HCT116 (cell line): Measurements from ENCODE around the gene CRHBP. TPM values are rescaled to one million over a fixed set of nuclear protein-coding genes. Genes with fewer than 3 reads are reported as not detected.
"Not testable (repeated sequence)": the region's sequence is repeated elsewhere in the genome, so short reads cannot be mapped to it uniquely, and the experiment has no call there.

ENCODE experiments used
- ATAC-seq: fragments of 200-7000 bp; cut with Tn5 transposase; 2 replicates; pipeline ENCODE4 v1.9.1; 2020; ENCODE audit warnings: mild to moderate bottlenecking, moderate library complexity
- BruUV-seq: library from RNA; stranded (reverse); fragments of 400-500 nt; replicated peaks from 2 replicates; lab custom pipeline; 2021; lab: Mats Ljungman, UMichigan
- CTCF ChIA-PET: fragments of 300-600 bp; sonication (Branson Sonifier 250); formaldehyde crosslinking; loops from one replicate; lab custom pipeline; 2021; ENCODE audit warnings: antibody characterized with exemption; lab: Charles Lee
- POLR2A ChIA-PET: fragments of 300-600, 350-600 bp; sonication (Branson Sonifier 250); formaldehyde crosslinking; loops from one replicate; lab custom pipeline; 2021; ENCODE audit warnings: antibody characterized with exemption; lab: Charles Lee
- RAD21 ChIA-PET, 2 experiments: fragments of 300-600 bp; sonication (Branson Sonifier 250); formaldehyde crosslinking; loops; one replicate each; lab custom pipeline; 2023; ENCODE audit warnings: low total read pairs in 2 of 2; ENCODE audit not compliant: uncharacterized antibody in 2 of 2, unreplicated experiment in 2 of 2, low non-redundant PET in 1 of 2; lab: Charles Lee
- DNase-seq: peaks from one replicate; pipeline ENCODE4 v3.0.0-alpha.2; 2010; ENCODE audit warnings: low read depth, low spot score
- H2AFZ ChIP-seq: fragments of 200-600 bp; shearing (Covaris generic), sonication (generic); 2 replicates; pipeline ENCODE4 v1.6.1; 2017; ENCODE audit warnings: low read depth, mixed run types, mixed read lengths, antibody characterized with exemption, low read length; ENCODE audit not compliant: poor library complexity, severe bottlenecking
- H3K27ac ChIP-seq: 2 replicates; pipeline ENCODE4 v1.5.1; 2012; ENCODE audit warnings: low read depth, low read length
- H3K27me3 ChIP-seq: fragments of 200-600 bp; sonication (generic); 2 replicates; pipeline ENCODE4 v1.6.1; 2016; ENCODE audit warnings: mixed run types, low read length, mixed read lengths; ENCODE audit not compliant: insufficient read depth
- H3K36me3 ChIP-seq, 2 experiments: fragments of 200-500 bp in 1 of 2; fragments of 200-600 bp in 1 of 2; sonication (Bioruptor generic) in 1 of 2; sonication (generic) in 1 of 2; 2 replicates each; pipeline versions ENCODE4 v1.5.1 to v1.6.1; 2014 to 2016; ENCODE audit warnings: low read length in 2 of 2, inconsistent platforms in 1 of 2, mixed read lengths in 1 of 2, mixed run types in 1 of 2; ENCODE audit not compliant: insufficient read depth in 2 of 2, control insufficient read depth in 1 of 2
- H3K4me1 ChIP-seq, 2 experiments: fragments of 200-600 bp in 1 of 2; sonication (generic) in 1 of 2; 2 replicates each; pipeline versions ENCODE4 v1.5.1 to v1.6.1; 2012 to 2017; ENCODE audit warnings: low read length in 2 of 2, inconsistent platforms in 1 of 2, mild to moderate bottlenecking in 1 of 2, mixed read lengths in 1 of 2, mixed run types in 1 of 2, moderate library complexity in 1 of 2; ENCODE audit not compliant: insufficient read depth in 2 of 2, control insufficient read depth in 1 of 2
- H3K4me2 ChIP-seq: fragments of 200-600 bp; sonication (generic); 2 replicates; pipeline ENCODE4 v1.6.1; 2017; ENCODE audit warnings: mixed run types, low read length, mixed read lengths
- H3K4me3 ChIP-seq, 2 experiments: fragments of 200-600 bp in 1 of 2; sonication (generic) in 1 of 2; replicated peaks in 1 of 2; 2 replicates each; pipeline ENCODE4 v1.5.1; 2011 to 2016; ENCODE audit warnings: low read length in 2 of 2, control low read depth in 1 of 2, low read depth in 1 of 2, mild to moderate bottlenecking in 1 of 2, mixed read lengths in 1 of 2, mixed run types in 1 of 2
- H3K79me2 ChIP-seq: fragments of 200-600 bp; sonication (generic); 2 replicates; pipeline ENCODE4 v1.6.1; 2017; ENCODE audit warnings: mild to moderate bottlenecking, mixed run types, low read length, moderate library complexity, mixed read lengths; ENCODE audit not compliant: insufficient read depth
- H3K9ac ChIP-seq: fragments of 200-600 bp; sonication (generic); 2 replicates; pipeline ENCODE4 v1.6.1; 2016; ENCODE audit warnings: low read length, mixed read lengths
- H3K9me2 ChIP-seq: fragments of 200-600 bp; sonication (generic), shearing (Covaris generic); 2 replicates; pipeline ENCODE4 v1.6.1; 2017; ENCODE audit warnings: mixed run types, mild to moderate bottlenecking, moderate library complexity; ENCODE audit not compliant: insufficient read depth
- H3K9me3 ChIP-seq, 2 experiments: fragments of 200-500 bp in 1 of 2; fragments of 200-600 bp in 1 of 2; sonication (Bioruptor generic) in 1 of 2; sonication (generic) in 1 of 2; 2 replicates each; pipeline ENCODE4 v1.6.1; 2014 to 2017; ENCODE audit warnings: low read length in 2 of 2, mixed read lengths in 2 of 2, inconsistent platforms in 1 of 2, low read depth in 1 of 2, mild to moderate bottlenecking in 1 of 2, mixed run types in 1 of 2, moderate library complexity in 1 of 2; ENCODE audit not compliant: control insufficient read depth in 1 of 2, insufficient read depth in 1 of 2
- H4K20me1 ChIP-seq: fragments of 200-600 bp; sonication (generic), shearing (Covaris generic); 2 replicates; pipeline ENCODE4 v1.6.1; 2017; ENCODE audit warnings: mixed run types, mild to moderate bottlenecking, moderate library complexity; ENCODE audit not compliant: insufficient read depth
- ELF1 ChIP-seq: IDR thresholded peaks from 2 replicates; pipeline ENCODE4 v1.6.1; 2012; ENCODE audit warnings: low read depth, borderline replicate concordance
- MAX ChIP-seq: IDR thresholded peaks from 2 replicates; pipeline ENCODE4 v1.6.1; 2012
- intact Hi-C: fragments of 100-400 bp; cut with micrococcal nuclease; formaldehyde crosslinking; loops from 2 replicates; pipeline ENCODE4 v1.10.0; 2022
- total RNA-seq: library from RNA; stranded (reverse); gene quantifications from one replicate; pipeline ENCODE4 v1.2.1, GENCODE V29; 2021; ENCODE audit not compliant: unreplicated experiment

CRHBP gene
- total RNA-seq, 1 experiment from 2014 or later, result not detected

- ChIA-PET CTCF (no interaction called here), RAD21 (no interaction called here), POLR2A (no interaction called here)
- Histone ChIP-seq H3K36me3 (no peaks in the 10 kb centered on the region), H3K79me2 (no peaks in the 10 kb centered on the region), H4K20me1 (no peaks in the 10 kb centered on the region), H3K4me2 (no peak overlapping the region), H3K27ac (no peak overlapping the region), H3K9ac (no peak overlapping the region), H2AFZ (no peak overlapping the region), H3K9me2 (no peaks in the 10 kb centered on the region), H3K27me3 (no peaks in the 10 kb centered on the region), H3K4me3 (no peak overlapping the region), H3K4me1 (no peaks in the 10 kb centered on the region), H3K9me3 (no peaks in the 10 kb centered on the region)
- no peak for TF ChIP-seq ELF1
- intact Hi-C loops, result no loop called here
- ATAC-seq, result no peak
- DNase-seq, result no peak
- BruUV-seq, result no TSS peak
Measured at GRCh38 chr5:76944638-76945037, 8.2 kb upstream of the CRHBP start.

GRCh38 chr5:76945238-76945637 lies 7.6 kb upstream of the CRHBP start:
- DNase-seq, H3K4me3 ChIP-seq, H3K9me2 ChIP-seq, H2AFZ ChIP-seq, H3K4me1 ChIP-seq, H4K20me1 ChIP-seq, H3K27ac ChIP-seq, H3K9me3 ChIP-seq, CTCF ChIA-PET, intact Hi-C loops, POLR2A ChIA-PET, H3K36me3 ChIP-seq, BruUV-seq, H3K4me2 ChIP-seq, ATAC-seq, H3K27me3 ChIP-seq, RAD21 ChIA-PET, H3K79me2 ChIP-seq, H3K9ac ChIP-seq: not testable (repeated sequence)

GRCh38 chr5:76946090-76946489 lies 6.8 kb upstream of the CRHBP start:
- Histone ChIP-seq H3K79me2 (no peaks in the 10 kb centered on the region), H2AFZ (no peak overlapping the region), H3K4me1 (no peaks in the 10 kb centered on the region), H3K4me3 (no peak overlapping the region), H3K9me2 (no peaks in the 10 kb centered on the region), H3K27ac (no peak overlapping the region), H3K36me3 (no peaks in the 10 kb centered on the region), H4K20me1 (no peaks in the 10 kb centered on the region), H3K4me2 (no peak overlapping the region), H3K9me3 (no peaks in the 10 kb centered on the region), H3K9ac (no peak overlapping the region), H3K27me3 (no peaks in the 10 kb centered on the region)
- ATAC-seq (no peak), DNase-seq (no peak)
- CTCF ChIA-PET, result no interaction called here
- intact Hi-C loops, result no loop called here
- RAD21 ChIA-PET, result no interaction called here
- no peak for TF ChIP-seq MAX
- BruUV-seq, result no TSS peak
- POLR2A ChIA-PET, result no interaction called here
